Psoas muscle (tissue), 8 donors: ENCODE data around the gene HOMER3. TPM values are rescaled to one million over a fixed set of nuclear protein-coding genes. Genes with fewer than 3 reads are reported as not detected.
A peak's percentile ranks its signal among the peaks of the same experiment; 100 is the strongest.

Source experiments
- ATAC-seq, 4 donors: fragments of 200-7000 bp; cut with Tn5 transposase; one replicate each; pipeline ENCODE4 v1.9.1; 2020; ENCODE audit warnings: moderate library complexity in 3 of 4, mild to moderate bottlenecking in 2 of 4
- DNase-seq, 2 donors: peaks; one replicate each; pipeline ENCODE4 v3.0.0-alpha.2; 2020
- H3K27ac ChIP-seq: fragments of 200-600 bp; one replicate; pipeline ENCODE4 v1.8.0; 2022
- H3K27me3 ChIP-seq, 3 donors: fragments of 200-600 bp in 1 of 3; one replicate each; pipeline versions ENCODE4 v1.6.1 to v1.8.0; 2013 to 2022; ENCODE audit warnings: low read length in 2 of 3, mild to moderate bottlenecking in 2 of 3, moderate library complexity in 1 of 3; ENCODE audit not compliant: insufficient read depth in 3 of 3
- H3K36me3 ChIP-seq, 2 donors: fragments of 200-600 bp in 1 of 2; one replicate each; pipeline versions ENCODE4 v1.6.1 to v1.8.0; 2013 to 2022; ENCODE audit warnings: low read depth in 1 of 2, mild to moderate bottlenecking in 1 of 2, moderate library complexity in 1 of 2; ENCODE audit not compliant: insufficient read depth in 1 of 2
- H3K4me1 ChIP-seq: fragments of 200-600 bp; one replicate; pipeline ENCODE4 v1.8.0; 2022
- H3K4me3 ChIP-seq: fragments of 200-600 bp; one replicate; pipeline ENCODE4 v1.8.0; 2022; ENCODE audit warnings: mild to moderate bottlenecking
- H3K9me3 ChIP-seq: fragments of 200-600 bp; one replicate; pipeline ENCODE4 v1.8.0; 2022
- WGBS, 3 donors: extraction: QIAGEN DNeasy Blood & Tissue Kit; methylation state at CpG; one replicate each; pipeline versions ENCODE4 v1.1.6 to v1.1.7; 2013; 5-methylcytosine and 5-hydroxymethylcytosine counted together
- intact Hi-C, 2 donors: fragments of 100-400 bp; cut with DNase I; formaldehyde crosslinking; loops; one replicate each; pipeline versions ENCODE4 v1.11.0 to v1.14.2; 2022
- long read RNA-seq, 2 donors: library from polyadenylated mRNA; unstranded; transcript quantifications; one replicate each; pipeline ENCODE4 v2.0.0, GENCODE V29; 2021
- polyA plus RNA-seq, 3 donors: library from polyadenylated mRNA; stranded (reverse); fragments of 200-250 nt; gene quantifications; one replicate each; pipeline ENCODE4 v1.2.3, GENCODE V29; 2013
- total RNA-seq, 4 donors: library from RNA; stranded (reverse); fragmentation: NEBNext Ultra II Directional in 2 of 4; extraction: Animal tissue kit (Norgen Biotek cat#: 25700) in 2 of 4; gene quantifications; one replicate each; pipeline versions ENCODE4 v1.2.1 to v1.2.4, GENCODE V29; 2021 to 2023
- TF ChIP-seq, protein P1 (sequence below): fragments of 200-600 bp; IDR thresholded peaks from one replicate; pipeline ENCODE4 v1.8.0; 2022; ENCODE audit warnings: antibody characterized with exemption
- donor health status: healthy with polysubstance abuse.
- donor health status: DM: no; HTN: no; CAD: no; lungs with moderate emphysema.
- donor health status: Bipolar disorder and iron deficiency.
- donor health status: healthy.
- donor health status: DM: yes; HTN: yes; CAD: no.
- donor health status: DM: no; HTN: no; CAD: no.
- donor health status: DM: no; HTN: no; CAD: no.
- donor health status: DM: yes; HTN: yes; CAD: no.

HOMER3 gene
- total RNA-seq, result 10 to 100 TPM; 61.4 to 77.9 (median 67.7) TPM
- polyA plus RNA-seq, result 10 to 100 TPM; 72.9 to 86.2 (median 83.1) TPM
- long read RNA-seq, donor 1, transcript HOMER3-202 (10 exons, 1,557 nt), result major isoform, 61 of 74 reads
- long read RNA-seq, donor 1, partial matches to known transcripts, result 1 of 74 reads
- long read RNA-seq, donor 1, other reads (novel, unspliced or antisense), result 11 of 74 reads
- long read RNA-seq, donor 2, transcript HOMER3-202 (10 exons, 1,557 nt), result major isoform, 103 of 141 reads
- long read RNA-seq, donor 2, partial matches to known transcripts, result 17 of 141 reads
- long read RNA-seq, donor 2, other reads (novel, unspliced or antisense), result 20 of 141 reads

DNA sequence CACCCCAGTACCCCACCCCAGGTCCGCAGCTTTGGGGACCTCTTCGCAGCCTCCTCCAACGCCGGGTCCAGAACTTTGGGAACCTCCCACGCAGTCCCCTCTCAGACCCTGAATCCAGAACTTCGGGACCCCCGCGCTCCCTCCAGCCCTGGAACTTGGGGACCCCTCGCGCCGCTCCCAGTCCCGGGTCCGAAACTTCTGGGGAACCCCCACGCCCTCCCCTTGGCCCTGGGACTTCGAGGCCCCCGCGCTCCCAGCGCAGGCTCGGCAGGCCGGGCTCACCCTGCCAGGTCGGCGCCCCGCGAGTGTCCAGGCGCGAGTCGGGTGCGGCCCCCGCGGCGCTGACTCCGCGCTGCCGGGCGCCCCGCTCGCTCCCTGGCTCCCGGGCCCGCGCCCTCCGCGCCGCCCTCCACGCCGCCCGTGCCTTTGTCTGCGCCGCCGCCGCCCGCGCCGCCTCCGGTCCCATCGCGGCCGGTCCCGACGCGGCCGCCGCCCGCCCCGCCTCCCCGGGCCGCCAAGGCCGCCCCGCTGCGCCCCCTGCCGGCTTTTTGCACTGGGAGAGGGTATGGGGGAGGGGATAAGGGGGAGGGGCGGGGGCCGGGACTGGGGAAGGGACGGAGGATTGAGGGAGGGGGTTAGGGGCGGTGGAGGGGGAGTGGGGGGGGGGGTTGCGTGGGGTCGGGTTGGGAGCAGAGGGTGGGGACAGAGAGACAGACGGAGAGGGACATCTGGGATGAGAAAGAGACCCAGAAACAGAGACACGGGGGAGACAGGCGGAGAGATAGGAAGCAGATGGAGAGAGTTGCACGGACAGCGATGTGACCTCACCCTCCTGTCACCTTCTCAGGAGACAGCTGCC lies at the start of gene HOMER3:
HOMER3 (minus strand) TSS at position 449 of the 859 bp plus-strand sequence. CDS start 2,235 bp downstream, outside the sequence.
- TF ChIP-seq, protein P1, sequence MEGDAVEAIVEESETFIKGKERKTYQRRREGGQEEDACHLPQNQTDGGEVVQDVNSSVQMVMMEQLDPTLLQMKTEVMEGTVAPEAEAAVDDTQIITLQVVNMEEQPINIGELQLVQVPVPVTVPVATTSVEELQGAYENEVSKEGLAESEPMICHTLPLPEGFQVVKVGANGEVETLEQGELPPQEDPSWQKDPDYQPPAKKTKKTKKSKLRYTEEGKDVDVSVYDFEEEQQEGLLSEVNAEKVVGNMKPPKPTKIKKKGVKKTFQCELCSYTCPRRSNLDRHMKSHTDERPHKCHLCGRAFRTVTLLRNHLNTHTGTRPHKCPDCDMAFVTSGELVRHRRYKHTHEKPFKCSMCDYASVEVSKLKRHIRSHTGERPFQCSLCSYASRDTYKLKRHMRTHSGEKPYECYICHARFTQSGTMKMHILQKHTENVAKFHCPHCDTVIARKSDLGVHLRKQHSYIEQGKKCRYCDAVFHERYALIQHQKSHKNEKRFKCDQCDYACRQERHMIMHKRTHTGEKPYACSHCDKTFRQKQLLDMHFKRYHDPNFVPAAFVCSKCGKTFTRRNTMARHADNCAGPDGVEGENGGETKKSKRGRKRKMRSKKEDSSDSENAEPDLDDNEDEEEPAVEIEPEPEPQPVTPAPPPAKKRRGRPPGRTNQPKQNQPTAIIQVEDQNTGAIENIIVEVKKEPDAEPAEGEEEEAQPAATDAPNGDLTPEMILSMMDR, result peak; percentile 34
- intact Hi-C loops, result loop anchor here in 1 of 2 donors (1.0 to 5.0 kb wide), 3 partner anchors 22 to 46 kb away; partner anchors contain the start of genes COPE and DDX49

DNA sequence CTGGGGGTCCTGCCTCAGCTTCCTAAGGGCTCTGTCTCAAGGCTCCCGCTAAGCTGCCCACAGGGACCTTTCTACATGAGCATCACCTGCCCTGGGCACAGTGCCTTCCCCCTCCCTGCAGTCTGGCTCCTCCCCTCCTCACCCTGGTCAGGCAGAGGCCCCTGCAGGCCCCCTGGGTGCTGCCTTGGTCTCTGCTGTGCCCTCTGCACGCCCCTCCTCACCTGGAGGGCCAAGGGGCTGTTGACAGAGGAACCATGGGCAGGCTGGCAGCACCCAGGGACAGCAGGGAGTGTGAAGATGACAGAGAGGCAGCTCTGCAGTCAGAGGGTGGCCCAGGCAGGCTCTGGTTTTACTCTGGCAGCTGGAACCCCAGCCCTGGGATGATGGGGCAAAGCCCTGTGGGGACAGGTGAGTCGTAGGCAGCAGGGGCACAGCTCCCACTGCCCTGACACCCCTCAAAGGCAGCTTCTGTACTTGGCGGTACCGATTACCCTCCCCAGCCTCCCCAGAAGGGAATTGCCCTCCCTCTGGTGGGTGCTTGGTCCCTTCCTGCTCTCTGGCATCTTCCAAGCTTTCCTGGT lies 49.2 kb upstream of the HOMER3 start:
- Histone ChIP-seq H3K9me3 (no peaks in the 10 kb centered on the region), H3K27ac (no peak overlapping the region), H3K27me3 (peaks cover 0 to 3% (median 0%) of the 10 kb centered on the region in 3 donors), H3K36me3 (peaks cover 4 to 48% of the 10 kb centered on the region in 2 donors), H3K4me3 (no peak overlapping the region), H3K4me1 (no peaks in the 10 kb centered on the region)
- peak in 1 of 4 donors; percentile 13 for ATAC-seq
- no peak for DNase-seq
- intact Hi-C loops, result no loop called here
- TF ChIP-seq, protein P1, result no peak
- 81 to 90% (median 84%) methylated on average over 5 of the region's 5 CpGs for WGBS, 3 donors

More for the DNA sequence above, at the start of gene HOMER3:
- Histone ChIP-seq H3K9me3 (no peaks in the 10 kb centered on the region), H3K4me1 (peaks cover 8% of the 10 kb centered on the region), H3K36me3 (peaks cover 0 to 28% of the 10 kb centered on the region in 2 donors), H3K27ac (peak within 1 kb of the TSS; percentile 82), H3K27me3 (no peaks in the 10 kb centered on the region), H3K4me3 (peak within 1 kb of the TSS; percentile 89)
- WGBS, 3 donors, result 1% methylated on average over 47 to 81 of the region's 81 CpGs
- DNase-seq, result peak; percentile 87 to 92
- ATAC-seq, result peak; percentile 71 to 78 (median 74)

DNA sequence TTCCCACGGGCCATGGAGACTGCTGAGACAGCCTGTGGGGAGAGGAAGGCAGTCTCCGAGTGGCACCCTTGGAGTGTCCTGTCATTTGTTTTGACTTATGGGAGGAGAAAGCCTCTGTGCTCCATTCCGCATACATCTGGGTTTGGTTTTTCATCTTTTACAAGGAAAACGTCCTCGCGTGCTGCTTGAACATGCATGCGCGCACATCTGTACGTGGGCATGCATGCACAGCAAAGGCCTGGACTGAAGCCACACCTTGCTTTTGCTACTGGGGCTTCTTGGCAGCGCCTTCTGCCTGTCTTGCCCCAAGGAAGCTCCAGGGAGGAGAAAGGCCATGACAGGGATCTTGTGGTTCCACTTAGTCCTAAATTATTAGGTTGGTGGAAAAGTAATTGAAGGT lies 48.3 kb upstream of the HOMER3 start:
- TF ChIP-seq, protein P1, result no peak
- H3K4me3 ChIP-seq, result no peak overlapping the region
- ATAC-seq, result no peak
- H3K4me1 ChIP-seq, result no peaks in the 10 kb centered on the region
- H3K9me3 ChIP-seq, result no peaks in the 10 kb centered on the region
- H3K27me3 ChIP-seq, result peaks cover 0 to 6% (median 0%) of the 10 kb centered on the region in 3 donors
- peaks cover 2 to 39% of the 10 kb centered on the region in 2 donors for H3K36me3 ChIP-seq
- intact Hi-C loops, result loop anchor here in 1 of 2 donors (5.0 kb wide), 2 partner anchors 47 to 97 kb away; partner anchors contain the start of gene HOMER3
- H3K27ac ChIP-seq, result no peak overlapping the region
- WGBS, 3 donors, result 72 to 76% (median 75%) methylated on average over 10 of the region's 10 CpGs
- no peak for DNase-seq

DNA sequence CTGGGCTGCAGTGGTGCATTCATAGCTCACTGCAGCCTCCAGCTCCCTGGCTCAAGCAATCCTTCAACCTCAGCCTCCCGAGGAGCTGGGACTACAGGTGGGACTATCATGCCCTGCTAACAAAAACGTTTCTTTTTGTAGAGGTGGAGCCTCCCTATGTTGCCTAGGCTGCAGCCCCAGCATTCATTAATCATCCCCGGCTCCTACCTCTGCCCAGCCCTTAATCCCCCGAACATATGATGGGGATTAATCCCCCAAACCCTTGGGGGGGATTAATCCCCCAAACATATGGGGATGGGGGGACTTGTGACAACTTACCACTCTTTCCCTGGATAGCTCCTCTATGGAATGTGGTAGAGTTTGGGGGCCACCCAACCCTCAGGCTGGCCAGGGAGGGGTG lies 46.4 kb upstream of the HOMER3 start:
- intact Hi-C loops, result loop anchor here in 1 of 2 donors (5.0 kb wide), 2 partner anchors 45 to 95 kb away; partner anchors contain the start of gene HOMER3
- TF ChIP-seq, protein P1, result no peak
- 30 to 35% (median 32%) methylated on average over 4 of the region's 4 CpGs for WGBS, 3 donors

More for the DNA sequence above, 46.4 kb upstream of the HOMER3 start:
- Histone ChIP-seq H3K4me1 (no peaks in the 10 kb centered on the region), H3K4me3 (no peak overlapping the region), H3K27me3 (peaks cover 0 to 10% (median 2%) of the 10 kb centered on the region in 3 donors), H3K9me3 (no peaks in the 10 kb centered on the region), H3K27ac (no peak overlapping the region), H3K36me3 (peaks cover 0 to 20% of the 10 kb centered on the region in 2 donors)
- no peak for DNase-seq
- no peak for ATAC-seq
